GM15510 (cell line): ENCODE results near the gene SUMO4.

Source experiments
- POLR2A ChIP-seq: IDR thresholded peaks from 3 replicates; pipeline ENCODE4 v1.6.1; 2011; ENCODE audit warnings: borderline replicate concordance; ENCODE audit not compliant: insufficient read length; ENCODE audit errors: extremely low read depth

The SUMO4 gene

DNA sequence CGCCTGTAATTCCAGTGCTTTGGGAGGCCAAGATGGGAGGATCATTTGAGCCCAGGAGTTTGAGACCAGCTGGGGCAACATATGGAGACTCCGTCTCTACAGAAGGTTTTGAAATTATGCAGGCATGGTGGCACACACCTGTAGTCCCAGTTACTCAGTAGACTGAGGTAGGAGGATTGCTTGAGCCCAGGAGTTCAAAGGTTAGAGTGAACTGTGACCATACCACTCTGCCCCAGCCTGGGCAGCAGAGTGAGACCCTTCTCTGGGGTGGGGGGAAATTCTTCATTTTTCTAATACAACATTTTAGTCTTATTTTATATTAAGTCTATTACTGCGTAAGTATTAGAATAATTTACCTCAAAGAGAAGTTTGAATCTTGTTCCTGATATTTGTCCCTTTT, 20.1 kb upstream of the SUMO4 start:
- TF ChIP-seq POLR2A, result no peak

DNA sequence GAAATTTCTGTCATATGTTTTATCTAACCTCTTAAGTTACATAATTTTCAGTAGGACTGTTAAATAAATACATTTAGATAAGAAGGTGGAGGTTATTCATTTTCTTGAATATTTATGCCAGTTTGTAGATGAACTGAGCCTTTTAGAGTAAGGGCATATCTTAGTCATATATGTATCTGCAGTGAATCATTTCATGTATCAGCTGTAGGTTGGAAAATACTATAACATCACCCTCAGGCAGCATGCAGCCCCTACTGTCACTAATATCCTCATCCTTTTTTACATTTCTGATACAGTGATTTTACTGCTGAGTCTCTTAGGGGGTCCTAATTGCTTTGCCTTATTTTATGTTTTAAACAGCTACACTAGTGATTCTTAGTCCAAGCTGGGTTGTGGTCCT, 19.5 kb upstream of the SUMO4 start:
- TF ChIP-seq POLR2A, result no peak

DNA sequence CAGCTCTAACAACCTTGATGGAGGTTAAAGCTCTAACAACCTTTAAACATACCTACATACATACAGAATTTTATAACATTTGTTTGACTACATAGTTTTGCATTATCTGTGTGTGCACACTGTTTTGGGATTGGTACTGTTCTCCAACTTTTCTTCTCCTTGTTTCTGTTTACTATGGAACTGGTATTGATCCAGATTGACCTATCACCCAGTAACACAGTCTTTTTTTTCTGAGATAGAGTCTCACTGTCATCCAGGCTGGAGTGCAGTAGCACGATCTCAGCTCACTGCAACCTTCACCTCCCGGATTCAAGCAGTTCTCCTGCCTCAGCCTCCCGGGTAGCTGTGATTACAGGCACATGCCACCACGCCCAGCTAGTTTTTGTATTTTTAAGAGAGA, 16.7 kb upstream of the SUMO4 start:
- no peak for TF ChIP-seq POLR2A

DNA sequence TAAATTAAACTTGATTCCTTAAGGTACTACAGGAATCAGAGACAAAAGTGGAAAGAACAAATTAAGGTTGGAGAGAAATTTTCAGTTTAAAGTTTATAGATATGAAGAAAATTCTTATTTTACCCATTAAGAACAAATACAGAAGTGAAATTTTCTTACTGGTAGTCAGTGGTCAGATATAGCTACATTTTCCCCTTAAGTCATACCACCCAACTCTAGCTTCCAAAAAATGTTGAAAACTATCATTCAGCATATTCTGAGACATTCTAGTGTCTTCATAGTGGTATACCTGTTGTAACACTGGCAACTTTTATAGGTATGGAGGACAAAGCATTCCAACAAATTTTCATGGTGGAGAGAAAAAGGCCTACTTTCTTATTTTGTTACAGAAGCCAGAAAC, 15.6 kb upstream of the SUMO4 start:
- no peak for TF ChIP-seq POLR2A

DNA sequence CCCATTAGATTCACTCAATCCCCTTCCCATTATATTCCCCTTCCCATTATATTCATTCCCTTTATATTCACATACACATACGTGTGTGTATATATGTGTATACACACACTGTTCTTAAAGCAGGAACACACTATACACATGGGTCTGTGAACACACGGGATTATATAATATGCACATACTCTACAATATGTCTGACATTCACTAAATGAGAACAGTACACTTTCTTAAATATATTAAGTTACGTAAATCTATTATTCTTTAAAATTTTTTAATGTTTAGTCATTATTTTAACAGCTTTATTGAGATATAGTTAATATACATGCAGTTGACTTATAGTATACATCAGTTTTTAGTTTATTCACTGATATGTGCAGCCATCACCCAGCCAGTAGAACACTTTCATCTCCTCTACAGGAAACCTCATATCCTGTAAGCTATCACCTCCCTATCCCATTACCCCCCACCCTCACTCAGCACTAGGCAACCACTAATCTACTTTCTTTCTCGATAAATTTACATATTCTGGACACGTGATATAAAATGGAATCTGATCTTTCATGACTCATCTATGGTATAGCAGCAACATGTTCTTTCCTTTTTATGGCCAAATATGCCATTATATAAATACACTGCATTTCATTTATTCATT, 13.9 kb upstream of the SUMO4 start:
- TF ChIP-seq POLR2A, result no peak

DNA sequence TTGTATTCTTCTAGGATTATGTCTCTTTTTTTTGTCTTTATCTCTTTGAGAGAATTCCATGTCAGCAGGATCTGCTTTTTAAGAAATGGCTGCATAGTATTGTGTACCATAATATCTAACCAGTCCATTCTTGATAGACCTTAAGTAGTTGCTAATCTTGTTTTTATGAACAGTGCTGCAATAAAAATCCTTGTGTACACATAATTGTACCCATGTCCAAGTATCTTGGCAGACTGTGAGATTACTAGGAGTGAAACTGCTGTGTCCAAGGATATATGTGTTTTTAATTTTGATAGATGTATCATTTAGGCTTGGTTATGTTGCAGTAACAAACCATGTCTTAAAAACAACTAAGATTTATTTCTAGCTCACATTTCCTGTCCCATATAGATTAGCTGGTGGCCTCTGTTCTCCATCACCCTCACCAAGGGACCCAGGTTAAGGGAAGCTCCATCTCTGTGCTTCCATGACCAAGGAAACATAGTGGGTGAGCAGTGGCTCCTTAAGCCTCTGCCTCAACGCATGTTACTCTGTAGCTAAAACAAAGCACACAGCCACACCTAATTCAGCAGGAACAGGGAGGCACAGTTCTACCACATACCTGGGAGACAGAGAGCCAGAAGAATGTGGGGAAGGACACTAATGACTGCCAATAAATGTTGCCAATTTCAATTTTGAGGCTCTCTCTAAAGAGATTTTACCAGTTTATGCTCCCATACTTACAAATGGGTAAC, 12.1 kb upstream of the SUMO4 start:
- no peak for TF ChIP-seq POLR2A

DNA sequence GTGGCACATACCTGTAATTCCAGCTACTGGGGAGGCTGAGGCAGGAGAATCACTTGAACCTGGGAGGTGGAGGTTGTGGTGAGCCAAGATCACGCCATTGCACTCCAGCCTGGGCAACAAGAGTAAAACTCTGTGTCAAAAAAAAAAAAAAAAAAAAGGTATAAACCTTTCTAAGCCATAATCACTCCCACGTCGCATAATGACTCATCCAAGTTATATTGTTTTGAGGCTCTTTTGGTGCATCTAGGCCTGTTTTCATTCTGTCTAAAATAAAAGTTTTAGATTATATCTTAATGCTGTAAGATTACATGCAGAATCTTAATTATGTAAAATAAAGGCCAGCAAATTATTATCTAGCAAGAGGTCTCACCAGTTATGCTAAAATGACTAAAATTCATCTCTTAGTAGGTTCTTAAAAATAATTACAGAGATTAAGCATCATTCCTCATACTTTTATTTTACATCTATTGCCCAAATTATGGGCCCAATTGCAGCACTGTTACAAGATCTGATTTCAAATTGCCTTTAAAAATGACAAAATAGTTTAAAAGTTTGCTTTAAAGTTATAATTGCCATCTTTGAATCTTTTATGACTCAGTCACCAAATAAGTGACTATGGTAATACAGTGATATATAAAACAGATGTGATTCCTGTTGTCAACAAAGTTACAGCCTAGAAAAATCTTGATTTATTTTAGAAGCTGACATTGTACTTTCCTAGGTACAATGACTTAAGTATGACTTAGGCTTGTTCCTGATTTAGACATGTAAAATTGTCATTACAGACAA, 10.4 kb upstream of the SUMO4 start:
- no peak for TF ChIP-seq POLR2A

DNA sequence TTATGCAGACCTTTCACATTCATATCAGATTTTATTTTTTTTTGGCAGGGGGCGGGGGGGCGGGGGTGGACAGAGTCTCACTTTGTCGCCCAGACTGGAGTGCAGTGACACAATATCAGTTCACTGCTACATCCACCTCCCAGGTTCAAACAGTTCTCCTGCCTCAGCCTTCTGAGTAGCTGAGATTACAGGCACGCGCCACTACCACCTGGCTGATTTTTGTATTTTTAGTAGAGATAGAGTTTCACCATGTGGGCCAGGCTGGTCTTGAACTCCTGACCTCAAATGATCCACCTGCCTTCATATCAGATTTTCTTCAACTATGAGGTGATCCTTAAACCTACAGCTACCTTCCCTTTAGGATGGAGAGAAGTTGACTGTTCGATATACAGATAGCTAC, 8.0 kb upstream of the SUMO4 start:
- no peak for TF ChIP-seq POLR2A

DNA sequence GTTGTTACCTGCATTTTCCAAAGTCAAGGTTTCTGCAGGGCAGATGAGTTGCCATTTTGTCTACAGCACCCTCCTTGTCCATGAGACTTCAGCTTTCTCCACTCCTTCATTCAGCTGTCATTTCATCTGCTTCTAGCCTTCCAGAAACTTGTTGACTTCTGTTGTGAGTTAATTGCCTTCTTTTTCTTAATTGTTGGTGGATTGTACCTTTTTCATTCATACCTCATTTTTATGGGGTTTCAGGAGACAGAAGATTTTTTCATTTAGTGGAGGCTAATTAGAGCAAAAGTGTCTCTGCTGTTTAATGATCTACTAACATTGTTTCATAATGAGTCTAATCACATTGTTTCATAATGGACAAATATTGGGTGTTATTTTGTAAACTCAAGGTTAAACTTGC, 7.5 kb upstream of the SUMO4 start:
- no peak for TF ChIP-seq POLR2A

DNA sequence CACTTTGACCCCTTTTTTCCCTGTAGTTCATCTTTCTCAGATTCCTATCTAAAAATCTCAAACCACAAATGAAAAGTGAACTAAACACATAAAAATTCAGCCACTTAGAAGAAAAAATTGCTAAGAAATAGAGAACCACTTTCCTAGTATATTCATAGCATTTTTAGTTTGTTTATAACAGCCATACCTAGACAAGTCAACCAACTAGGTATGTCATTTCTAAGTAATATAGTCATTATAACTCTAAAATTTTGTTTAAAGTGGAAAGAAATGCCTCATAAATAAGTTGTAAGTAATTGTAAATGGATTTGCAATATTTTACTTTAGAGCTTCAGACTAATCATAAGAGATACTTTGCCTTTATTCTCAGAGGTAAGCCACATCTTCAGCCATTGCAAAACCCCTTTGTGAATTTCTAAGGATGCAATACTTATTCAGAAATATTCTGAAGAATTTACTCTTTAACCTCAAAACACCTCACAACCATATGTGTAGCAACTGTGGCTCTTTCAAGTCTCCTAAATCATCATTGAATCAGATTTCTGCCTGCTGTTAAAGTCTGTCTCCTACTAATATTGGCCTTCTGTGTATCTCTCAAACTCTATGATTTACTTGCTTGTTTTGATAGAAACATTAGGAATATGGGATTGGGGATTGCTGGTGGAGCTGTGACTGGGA, 6.9 kb upstream of the SUMO4 start:
- TF ChIP-seq POLR2A, result no peak

DNA sequence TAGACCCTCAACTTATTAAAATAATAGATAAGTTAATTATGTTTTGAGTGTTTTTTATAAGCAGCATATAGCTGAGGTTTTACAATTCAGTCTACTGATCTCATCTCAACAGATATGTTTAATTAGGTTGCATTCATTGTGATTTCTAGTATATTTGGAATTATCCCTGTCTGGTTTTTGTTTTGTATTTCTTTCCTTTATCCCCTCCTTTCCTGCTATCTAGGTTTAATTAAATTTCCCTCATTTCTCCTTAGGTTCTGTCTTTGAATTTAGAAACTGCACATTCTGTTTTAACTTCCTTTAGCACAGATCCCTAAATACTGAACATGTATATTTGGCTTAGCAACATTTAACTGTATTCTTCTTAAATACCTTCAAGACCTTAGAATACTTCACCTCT, 4.9 kb upstream of the SUMO4 start:
- no peak for TF ChIP-seq POLR2A

DNA sequence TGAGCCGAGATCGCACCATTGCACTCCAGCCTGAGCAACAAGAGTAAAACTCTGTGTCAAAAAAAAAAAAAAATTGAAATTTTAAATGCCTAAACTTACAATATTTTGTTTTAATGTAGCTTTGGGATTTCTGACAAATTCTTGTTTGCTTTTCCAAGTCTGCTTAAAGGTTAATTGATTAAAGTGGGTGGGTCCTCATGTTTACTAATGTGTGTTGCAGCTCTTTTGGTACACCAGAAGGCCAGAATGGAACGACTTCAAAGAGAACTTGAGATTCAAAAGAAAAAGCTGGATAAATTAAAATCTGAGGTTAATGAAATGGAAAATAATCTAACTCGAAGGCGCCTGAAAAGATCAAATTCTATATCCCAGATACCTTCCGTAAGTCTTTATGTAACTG, 2.7 kb upstream of the SUMO4 start:
- no peak for TF ChIP-seq POLR2A

DNA sequence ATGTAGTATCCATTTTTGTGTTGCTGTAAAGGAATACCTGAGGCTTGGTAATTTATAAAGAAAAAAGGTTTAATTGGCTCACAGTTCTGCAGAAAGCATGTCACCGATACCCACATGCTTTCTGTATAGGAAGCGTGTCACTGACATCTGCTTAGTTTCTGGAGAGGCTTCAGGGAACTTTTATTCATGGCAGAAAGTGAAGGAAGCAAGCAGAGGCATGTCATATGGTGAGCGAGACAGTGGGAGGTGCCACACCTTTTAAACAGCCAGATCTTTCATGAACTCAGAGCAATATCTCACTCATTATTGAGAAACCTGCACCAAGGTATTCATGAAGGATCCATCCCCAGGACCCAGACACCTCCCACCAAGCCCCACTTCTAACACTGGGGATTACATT, 3.5 kb downstream of the SUMO4 start:
- TF ChIP-seq POLR2A, result no peak

DNA sequence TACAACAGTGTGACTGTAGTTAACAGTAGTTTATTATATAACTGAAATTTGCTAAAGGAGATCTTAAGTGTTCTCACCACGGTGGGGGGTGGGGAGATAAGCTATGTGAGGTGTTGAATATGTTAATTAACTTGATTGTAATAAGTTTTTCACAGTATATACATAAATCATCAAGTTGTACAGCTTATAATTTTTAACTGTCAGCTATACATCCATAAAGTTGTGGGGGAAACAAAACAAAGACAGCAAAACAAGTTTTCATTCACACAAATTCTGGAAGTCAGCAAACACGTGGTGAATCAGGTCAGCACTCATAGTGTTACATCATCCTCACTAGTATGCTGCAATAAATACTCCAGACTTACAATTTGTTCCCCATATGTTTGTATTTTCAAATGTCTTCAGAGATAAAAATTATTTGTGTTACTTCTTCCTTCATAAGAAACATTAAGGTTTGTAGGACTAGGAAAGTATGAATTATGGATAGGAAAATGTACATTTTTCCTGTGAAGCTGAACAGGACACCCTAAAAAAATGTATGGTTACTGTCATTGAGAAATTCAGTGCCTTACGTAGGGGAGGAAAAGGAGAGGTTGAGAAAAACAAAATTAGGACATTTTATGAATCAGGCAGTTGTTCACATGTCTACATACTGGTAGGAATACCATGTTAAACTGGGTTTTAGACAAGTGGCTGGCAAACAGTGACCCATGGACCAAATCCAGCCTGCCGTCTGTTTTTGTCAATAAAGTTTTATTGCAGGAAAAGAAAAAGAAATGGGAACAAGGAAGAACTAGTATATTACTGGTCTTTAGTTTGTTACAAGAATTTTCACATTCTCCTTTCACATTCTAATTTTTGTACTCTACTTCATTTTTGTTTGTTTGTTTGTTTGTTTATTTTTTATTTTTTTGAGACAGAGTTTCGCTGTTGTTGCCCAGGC, 6.0 kb downstream of the SUMO4 start:
- no peak for TF ChIP-seq POLR2A
